Measurements from ENCODE around the gene CRACR2A.

Gene CRACR2A

GRCh38 chr12:3661028-3661427, 91.9 kb downstream of the CRACR2A start:
- no peak for DNase-seq (ENCODE audit: extremely low read depth, low read depth)
- TF ChIP-seq, protein P1, sequence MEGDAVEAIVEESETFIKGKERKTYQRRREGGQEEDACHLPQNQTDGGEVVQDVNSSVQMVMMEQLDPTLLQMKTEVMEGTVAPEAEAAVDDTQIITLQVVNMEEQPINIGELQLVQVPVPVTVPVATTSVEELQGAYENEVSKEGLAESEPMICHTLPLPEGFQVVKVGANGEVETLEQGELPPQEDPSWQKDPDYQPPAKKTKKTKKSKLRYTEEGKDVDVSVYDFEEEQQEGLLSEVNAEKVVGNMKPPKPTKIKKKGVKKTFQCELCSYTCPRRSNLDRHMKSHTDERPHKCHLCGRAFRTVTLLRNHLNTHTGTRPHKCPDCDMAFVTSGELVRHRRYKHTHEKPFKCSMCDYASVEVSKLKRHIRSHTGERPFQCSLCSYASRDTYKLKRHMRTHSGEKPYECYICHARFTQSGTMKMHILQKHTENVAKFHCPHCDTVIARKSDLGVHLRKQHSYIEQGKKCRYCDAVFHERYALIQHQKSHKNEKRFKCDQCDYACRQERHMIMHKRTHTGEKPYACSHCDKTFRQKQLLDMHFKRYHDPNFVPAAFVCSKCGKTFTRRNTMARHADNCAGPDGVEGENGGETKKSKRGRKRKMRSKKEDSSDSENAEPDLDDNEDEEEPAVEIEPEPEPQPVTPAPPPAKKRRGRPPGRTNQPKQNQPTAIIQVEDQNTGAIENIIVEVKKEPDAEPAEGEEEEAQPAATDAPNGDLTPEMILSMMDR (IDR thresholded peaks at IDR 0.05; ENCODE audit: low read depth, low read length, missing control alignments): no peak
- H3K4me3 ChIP-seq (replicated peaks; ENCODE audit: low read depth, low read length): no peak overlapping the region

- no peak overlapping the region for H3K4me3 ChIP-seq (replicated peaks; ENCODE audit: low read depth, low read length)
- TF ChIP-seq, protein P1 (IDR thresholded peaks at IDR 0.05; ENCODE audit: low read depth, low read length, missing control alignments): peak; percentile 53
- no peak for DNase-seq (ENCODE audit: extremely low read depth, low read depth)
These were observed 94.4 kb downstream of the CRACR2A start for GRCh38 chr12:3658327-3659163.

DNA sequence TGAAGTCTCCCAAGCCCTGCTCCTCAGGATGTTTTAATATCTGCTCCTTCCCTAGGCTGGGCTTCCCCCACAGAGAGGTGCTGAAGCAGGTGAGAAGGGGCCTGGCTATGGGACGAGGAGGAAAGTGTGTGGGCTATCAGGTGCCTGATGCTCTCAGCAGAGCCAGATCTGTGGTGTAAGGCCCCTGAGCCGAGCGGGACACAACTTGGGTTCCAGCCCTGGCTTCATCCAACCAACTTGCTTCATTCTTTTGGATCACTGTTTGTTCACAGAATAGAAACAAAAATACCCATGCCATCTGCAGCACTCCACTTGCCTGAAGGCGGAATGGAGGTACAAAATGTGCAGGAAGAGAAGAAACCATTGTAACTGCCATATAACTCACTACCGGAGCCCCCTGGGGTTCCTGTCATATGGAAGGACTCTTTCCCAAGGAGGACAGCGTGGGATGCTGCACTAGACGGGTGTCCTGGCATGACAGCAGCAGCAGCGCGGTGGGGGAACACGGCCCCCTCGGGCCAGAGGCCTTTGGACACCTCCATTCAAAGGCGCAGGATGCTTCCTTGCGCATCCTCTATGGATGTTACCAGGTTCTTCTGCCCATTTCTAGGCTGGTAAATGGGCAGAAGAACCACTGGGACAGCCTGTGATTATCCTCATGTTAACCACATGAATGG, 95.8 kb downstream of the CRACR2A start:
- no peak for DNase-seq (ENCODE audit: extremely low read depth, low read depth)
- TF ChIP-seq, protein P1 (IDR thresholded peaks at IDR 0.05; ENCODE audit: low read depth, low read length, missing control alignments): no peak
- H3K4me3 ChIP-seq (replicated peaks; ENCODE audit: low read depth, low read length): no peak overlapping the region

GRCh38 chr12:3655328-3655900, 97.5 kb downstream of the CRACR2A start:
- TF ChIP-seq, protein P1 (IDR thresholded peaks at IDR 0.05; ENCODE audit: low read depth, low read length, missing control alignments): peak; percentile 53
- H3K4me3 ChIP-seq (replicated peaks; ENCODE audit: low read depth, low read length): no peak overlapping the region
- no peak for DNase-seq (ENCODE audit: extremely low read depth, low read depth)

DNA sequence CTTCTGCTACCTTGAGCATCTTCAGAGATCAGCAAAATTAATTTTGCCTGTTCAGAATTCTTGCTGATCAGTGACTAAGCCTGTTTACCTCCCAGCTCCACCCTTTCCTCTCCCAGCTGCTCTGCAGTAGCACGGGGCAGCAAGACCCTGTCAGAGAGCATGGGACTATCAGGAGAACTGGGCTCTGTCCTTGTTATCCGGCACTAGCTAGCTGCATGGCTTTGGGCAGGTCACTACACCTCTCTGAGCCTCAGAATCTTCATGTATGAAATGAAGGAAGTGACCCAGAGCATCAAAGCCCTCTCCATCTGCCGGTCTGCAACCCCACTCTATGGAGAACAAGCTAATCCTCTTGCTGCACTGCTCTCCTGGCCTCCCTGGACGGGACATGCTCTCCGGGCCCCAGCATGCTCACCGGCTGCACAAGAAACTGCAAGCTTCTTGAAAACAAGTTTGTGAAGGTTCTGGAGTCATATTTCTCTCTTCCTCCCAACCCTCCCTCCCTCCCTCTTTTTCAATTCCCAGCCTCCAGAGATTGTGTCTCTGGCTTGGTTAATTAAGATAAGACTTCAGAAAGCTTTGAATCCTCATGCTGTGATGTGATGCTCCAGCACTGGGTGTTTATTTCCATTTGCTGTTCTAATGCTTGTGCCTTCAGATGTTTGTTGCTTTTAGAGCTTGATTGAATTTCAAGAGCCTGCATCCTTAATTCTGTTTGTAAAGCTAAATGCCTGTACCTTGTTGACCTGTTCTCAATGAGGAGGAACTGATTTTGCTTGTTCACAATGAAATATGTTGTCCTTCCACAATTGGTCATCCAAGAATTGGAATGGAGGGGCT, 101.1 kb downstream of the CRACR2A start:
- no peak overlapping the region for H3K4me3 ChIP-seq (replicated peaks; ENCODE audit: low read depth, low read length)
- DNase-seq (ENCODE audit: extremely low read depth, low read depth): no peak
- TF ChIP-seq, protein P1 (IDR thresholded peaks at IDR 0.05; ENCODE audit: low read depth, low read length, missing control alignments): no peak

- no peak for DNase-seq (ENCODE audit: extremely low read depth, low read depth)
- H3K4me3 ChIP-seq (replicated peaks; ENCODE audit: low read depth, low read length): no peak overlapping the region
- TF ChIP-seq, protein P1 (IDR thresholded peaks at IDR 0.05; ENCODE audit: low read depth, low read length, missing control alignments): no peak
These were observed 105.4 kb downstream of the CRACR2A start for GRCh38 chr12:3647504-3647903.
